Measurements from ENCODE around the gene PCSK7.

PCSK7 gene

GRCh38 chr11:117200813-117201657 is 30.8 kb downstream of the PCSK7 start:
- intact Hi-C loops (cut with DNase I) = no loop called here

DNA sequence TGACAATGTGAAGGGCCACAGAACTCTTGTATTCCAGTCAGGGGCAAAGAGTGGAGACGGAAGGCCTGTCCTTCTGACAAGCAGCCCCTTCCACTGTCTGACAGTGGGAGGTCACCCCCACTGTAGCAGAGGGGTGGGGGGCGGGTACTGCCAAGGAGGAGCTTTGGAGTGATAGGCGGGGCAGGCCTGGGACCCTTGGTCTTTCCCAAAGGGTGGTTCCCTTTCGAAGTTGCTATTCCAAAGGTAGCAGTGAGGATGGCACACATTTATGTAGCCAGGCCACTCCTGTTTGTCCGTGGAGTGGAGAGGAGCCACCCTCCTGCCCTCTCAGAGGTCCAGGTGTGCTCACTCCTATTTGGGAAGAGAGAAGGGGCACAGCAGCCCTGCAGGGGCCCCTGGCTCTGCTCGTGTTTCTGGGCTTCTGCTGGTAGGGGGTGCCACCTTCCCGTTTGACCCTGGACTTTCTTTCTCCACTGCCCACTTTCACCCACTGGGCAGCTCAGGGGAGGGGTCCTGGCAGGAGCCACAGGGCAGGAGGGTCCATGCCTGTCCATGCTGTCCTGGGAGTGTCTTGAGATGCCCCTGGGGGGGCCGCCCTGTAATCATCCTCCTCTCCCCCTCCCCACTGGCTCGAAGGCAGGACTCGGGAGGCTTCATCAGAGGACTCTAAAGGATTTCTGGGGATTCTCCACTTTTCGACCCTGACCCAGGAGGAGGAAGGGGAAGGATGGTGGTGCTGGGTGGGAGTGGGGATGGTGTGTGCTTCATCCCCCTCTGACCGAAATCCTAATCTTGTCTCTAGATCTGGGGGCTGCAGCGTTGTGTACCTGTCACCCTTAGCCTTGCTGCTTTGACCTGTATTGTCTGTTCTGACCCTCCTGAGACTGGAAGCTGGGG is 31.7 kb downstream of the PCSK7 start:
- peak in 3 of 10 donors; percentile 31 to 45 (median 38) for DNase-seq
- intact Hi-C loops (cut with DNase I) = no loop called here

More at GRCh38 chr11:117200813-117201657, 30.8 kb downstream of the PCSK7 start:
- DNase-seq = peak in 2 of 10 donors; percentile 24 to 52

GRCh38 chr11:117199053-117199915 is 32.6 kb downstream of the PCSK7 start, which contains the start of gene TAGLN:
TAGLN (plus strand) TSS chr11:117199370; CDS start chr11:117203014, 3,644 bp downstream.
- intact Hi-C loops (cut with DNase I) = no loop called here
- peak in 2 of 10 donors; percentile 68 to 79 for DNase-seq

GRCh38 chr11:117198613-117199012 is 33.3 kb downstream of the PCSK7 start:
- peak in 2 of 10 donors; percentile 16 to 44 for DNase-seq
- intact Hi-C loops (cut with DNase I) = no loop called here

- DNase-seq = peak in 3 of 10 donors; percentile 49 to 81 (median 61)
- intact Hi-C loops (cut with DNase I) = no loop called here
Measured at GRCh38 chr11:117197516-117198456, 34.1 kb downstream of the PCSK7 start.

GRCh38 chr11:117197006-117197405 is 34.9 kb downstream of the PCSK7 start:
- DNase-seq = peak in 2 of 10 donors; percentile 20 to 53
- intact Hi-C loops (cut with DNase I) = no loop called here

DNA sequence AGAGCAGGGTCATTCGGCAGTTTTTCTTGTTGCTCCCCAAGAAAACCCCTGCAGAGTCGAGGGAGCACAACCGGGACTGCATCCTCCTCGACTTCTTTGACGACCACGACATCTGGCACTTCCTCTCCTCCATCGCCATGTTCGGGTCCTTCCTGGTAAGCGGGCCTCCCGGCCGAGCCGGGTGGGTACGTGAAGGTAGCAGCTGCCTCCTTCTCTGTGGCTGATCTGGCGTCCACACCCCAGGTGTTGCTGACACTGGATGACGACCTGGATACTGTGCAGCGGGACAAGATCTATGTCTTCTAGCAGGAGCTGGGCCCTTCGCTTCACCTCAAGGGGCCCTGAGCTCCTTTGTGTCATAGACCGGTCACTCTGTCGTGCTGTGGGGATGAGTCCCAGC is 36.1 kb downstream of the PCSK7 start:
- intact Hi-C loops (cut with DNase I) = no loop called here
- peak in 2 of 10 donors; percentile 38 to 66 for DNase-seq

GRCh38 chr11:117195258-117195657 is 36.6 kb downstream of the PCSK7 start:
- intact Hi-C loops (cut with DNase I) = no loop called here
- no peak for DNase-seq

DNA sequence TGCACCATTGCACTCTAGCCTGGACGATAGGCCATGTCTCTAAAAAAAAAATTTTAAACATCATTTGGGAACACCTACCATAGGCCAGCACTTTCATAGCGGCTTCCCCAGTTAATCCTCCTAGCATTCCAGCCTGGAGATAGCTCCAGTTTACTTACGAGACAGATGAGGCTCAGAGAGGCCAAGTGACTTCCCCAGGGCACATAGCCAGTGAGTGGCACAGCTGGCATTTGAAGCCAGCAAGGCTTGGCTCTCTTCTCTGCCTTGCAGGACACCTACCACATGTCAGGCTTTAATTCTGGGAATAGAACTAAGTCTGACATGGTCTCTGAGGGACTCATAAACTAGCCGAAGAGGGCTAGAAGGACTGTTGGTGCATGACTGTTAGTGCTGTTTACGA is 37.6 kb downstream of the PCSK7 start:
- intact Hi-C loops (cut with DNase I) = no loop called here
- DNase-seq = peak in 1 of 10 donors; percentile 27

DNA sequence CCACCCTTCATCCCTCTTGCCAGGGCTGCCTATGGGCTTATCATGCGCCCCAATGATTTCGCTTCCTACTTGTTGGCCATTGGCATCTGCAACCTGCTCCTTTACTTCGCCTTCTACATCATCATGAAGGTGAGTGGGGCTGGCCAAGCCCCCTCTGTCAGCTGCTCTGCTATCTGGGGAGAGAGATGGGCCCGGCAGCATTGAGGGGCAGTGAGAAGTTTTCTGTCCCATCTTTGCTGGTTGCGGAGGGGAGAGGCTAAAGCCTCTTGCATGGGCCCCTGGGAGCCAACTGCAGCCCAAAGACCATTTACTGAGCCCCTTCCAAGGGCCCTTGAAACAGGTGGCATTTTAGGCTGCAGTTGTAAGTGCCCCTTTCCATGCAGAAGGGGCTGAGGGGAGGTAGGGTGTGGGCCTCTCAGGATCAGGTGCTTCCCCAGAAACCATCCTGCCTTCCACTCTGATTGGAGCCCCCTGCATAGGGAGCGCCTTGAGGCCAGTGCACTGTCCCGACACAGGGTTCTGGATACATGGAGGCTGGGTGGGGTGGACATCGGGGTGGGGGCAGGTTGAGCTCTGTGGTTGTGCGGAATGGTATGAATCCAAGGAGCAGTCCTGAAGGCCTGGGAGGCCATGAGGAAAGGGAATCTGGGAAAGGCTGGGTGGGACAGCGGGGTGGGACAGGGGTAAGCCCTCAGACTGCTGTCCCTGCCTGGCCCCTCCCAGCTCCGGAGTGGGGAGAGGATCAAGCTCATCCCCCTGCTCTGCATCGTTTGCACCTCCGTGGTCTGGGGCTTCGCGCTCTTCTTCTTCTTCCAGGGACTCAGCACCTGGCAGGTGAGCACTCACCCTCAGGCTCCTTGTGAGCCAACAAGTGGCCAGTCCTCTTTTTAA is 38.5 kb downstream of the PCSK7 start:
- intact Hi-C loops (cut with DNase I) = no loop called here
- peak in 2 of 10 donors; percentile 50 to 75 for DNase-seq

- intact Hi-C loops (cut with DNase I) = no loop called here
- peak in 2 of 10 donors; percentile 54 to 76 for DNase-seq
Measured at GRCh38 chr11:117192401-117192875, 39.4 kb downstream of the PCSK7 start.

GRCh38 chr11:117191680-117192400 is 40.0 kb downstream of the PCSK7 start:
- intact Hi-C loops (cut with DNase I) = no loop called here
- peak in 2 of 10 donors; percentile 54 to 71 for DNase-seq

DNA sequence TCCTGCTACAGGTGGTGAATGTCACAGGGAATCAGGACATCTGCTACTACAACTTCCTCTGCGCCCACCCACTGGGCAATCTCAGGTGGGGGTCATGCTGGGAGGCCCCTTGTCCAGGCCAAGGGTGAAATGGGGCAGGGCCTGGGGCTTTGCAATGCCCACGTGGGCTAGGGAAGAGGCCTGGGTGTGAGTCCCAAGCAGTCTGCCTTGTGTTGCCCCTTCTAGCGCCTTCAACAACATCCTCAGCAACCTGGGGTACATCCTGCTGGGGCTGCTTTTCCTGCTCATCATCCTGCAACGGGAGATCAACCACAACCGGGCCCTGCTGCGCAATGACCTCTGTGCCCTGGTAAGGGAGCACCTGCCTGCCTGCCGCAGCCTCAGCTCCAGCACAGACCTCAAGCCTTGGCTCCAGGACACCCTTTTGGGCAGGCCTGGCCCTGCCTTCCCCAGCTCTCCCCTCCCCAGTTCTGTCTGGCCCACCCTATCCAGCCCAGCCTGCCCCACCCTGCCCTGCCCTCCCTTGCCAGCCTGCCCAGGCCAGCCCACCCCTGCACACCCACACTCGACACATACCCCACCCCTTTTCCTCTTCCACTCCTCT is 41.8 kb downstream of the PCSK7 start:
- DNase-seq = peak in 3 of 10 donors; percentile 6 to 76 (median 73)

GRCh38 chr11:117189191-117189940 is 42.5 kb downstream of the PCSK7 start:
- intact Hi-C loops (cut with DNase I) = no loop called here
- peak in 4 of 10 donors; percentile 8 to 77 (median 44) for DNase-seq

More for the DNA sequence above, 41.8 kb downstream of the PCSK7 start:
- intact Hi-C loops (cut with DNase I) = no loop called here

DNA sequence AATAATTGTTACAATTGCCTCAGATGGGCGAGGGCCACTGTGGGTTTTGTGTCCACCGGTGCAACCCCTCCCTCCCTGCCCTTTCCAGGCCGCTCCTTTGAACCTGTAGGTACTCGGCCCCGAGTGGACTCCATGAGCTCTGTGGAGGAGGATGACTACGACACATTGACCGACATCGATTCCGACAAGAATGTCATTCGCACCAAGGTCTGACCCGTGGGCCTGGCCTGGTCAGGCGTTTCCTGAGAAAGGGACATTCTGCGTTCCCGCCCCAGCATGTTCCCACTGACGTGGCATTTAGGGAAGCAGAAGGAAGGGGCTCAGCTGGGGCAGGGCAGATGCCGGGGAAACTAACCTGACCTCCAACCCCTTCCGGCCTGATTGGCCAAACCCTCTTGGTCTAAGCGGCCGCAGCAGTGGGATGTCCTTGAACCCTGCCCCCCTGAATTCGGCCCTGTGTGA is 43.2 kb downstream of the PCSK7 start:
- DNase-seq = peak in 5 of 10 donors; percentile 9 to 67 (median 42)
- intact Hi-C loops (cut with DNase I) = no loop called here
